Stimulated activated CD4-positive, alpha-beta T cell treated with anti-CD3 and anti-CD28 coated beads, Interleukin-12 subunit alpha, Interleukin-12 subunit beta, amount 100 ng/mL, for 24 hours (primary cell): Measurements from ENCODE around the gene CD300H.
A peak's percentile ranks its signal among the peaks of the same experiment; 100 is the strongest.

Experiments
- DNase-seq, 2 experiments: peaks; one replicate each; pipeline ENCODE4 v3.0.0-alpha.2; 2020; ENCODE audit warnings: low read depth in 2 of 2

Gene CD300H

DNA sequence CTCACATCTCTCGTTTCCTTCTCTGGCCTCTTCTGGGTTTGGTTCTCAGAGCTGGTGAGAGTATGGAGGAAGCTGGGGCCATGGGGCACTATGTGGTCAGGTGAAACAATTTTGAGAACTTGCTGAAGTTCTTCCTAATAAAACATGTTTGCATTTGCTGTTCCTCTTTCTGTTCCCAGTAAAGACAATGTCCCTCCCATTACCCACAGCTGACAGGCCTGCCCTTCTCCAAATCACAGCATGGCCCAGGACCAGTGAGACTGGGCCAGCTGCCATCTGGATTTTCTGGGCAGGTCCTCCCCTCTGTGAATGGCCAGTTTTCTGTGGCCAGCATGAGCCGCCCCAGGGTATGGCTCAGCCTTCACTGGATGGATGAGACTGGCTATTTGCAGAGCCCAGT is at the start of gene CD300H:
CD300H (minus strand) TSS at position 113 of the 400 bp plus-strand sequence.
- no peak for DNase-seq

DNA sequence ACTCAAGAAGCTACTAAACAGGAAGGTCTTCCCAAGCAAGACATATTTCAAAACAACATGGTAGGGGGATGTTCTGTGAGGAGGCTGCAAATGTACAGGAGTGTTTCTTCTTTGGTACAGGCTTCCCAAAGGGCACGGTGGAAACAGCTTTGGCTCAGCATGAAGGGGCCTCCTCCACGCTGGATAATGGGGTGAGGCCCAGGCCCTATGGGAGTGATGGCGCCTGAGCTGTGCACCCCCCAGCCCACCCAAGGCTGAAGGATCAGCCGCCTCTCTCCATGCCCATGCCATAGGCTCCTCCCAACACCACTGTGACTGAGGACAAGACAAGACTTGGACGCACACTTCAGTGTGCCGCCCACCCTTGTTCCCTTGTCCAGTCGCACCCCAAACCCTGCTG is 49.4 kb upstream of the CD300H start:
- DNase-seq: no peak

DNA sequence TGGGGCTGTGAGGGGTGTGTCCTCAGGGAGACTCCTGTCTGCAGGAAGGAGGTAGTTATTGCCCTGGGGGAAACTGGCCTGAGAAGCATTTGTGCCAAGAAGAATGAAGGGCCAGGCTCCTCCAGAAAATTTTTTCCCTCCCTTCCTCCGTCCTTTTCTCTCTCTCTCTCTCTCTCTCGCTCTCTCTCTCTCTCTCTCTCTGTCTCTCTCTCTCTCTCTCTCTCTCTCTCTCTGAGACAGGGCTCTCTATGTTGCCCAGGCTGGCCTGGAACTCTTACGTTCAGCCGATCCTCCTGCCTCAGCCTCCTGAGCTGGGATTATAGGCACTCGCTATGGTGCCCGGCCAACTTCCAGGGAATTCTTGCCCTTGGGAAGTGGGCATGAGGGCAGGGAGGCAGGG is 44.7 kb upstream of the CD300H start:
- no peak for DNase-seq

DNA sequence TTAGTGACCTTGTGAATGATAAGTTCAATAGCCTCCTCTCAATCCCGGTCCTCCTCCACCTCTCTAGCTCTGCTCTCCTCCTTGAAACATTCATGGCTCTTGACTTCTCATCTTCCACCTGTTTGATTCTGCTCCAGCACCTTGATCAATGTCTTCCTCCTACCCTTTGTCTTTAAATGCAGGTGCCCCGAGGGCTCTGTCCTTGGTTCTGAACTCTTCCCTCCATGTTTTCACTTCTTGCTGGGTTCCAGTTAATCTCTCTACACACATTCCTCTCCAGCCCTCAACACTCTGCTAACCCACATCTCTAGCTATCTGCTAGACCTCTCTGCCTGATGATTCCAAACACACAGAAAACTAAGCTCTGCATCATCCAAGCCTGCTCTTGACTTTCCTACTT is 42.8 kb upstream of the CD300H start:
- no peak for DNase-seq

DNA sequence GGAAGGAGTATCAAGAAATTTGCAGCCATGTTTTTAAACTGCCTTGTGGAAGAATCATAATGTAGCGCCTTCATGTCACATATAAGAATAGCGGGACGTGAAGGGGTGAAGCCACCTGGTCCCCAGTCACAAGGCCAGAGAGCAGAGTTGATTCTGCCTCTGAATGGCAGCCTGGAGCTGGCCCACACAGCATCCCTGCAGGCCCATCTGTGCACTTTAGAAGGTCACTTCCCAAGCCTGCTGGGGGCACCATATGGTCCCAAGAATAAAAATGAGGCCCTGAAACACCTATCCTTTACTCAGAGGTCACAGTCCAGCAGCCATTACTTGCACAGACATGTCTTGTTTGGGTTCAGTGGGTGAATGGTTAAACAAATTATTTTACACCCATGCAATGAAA is 41.2 kb upstream of the CD300H start:
- no peak for DNase-seq

DNA sequence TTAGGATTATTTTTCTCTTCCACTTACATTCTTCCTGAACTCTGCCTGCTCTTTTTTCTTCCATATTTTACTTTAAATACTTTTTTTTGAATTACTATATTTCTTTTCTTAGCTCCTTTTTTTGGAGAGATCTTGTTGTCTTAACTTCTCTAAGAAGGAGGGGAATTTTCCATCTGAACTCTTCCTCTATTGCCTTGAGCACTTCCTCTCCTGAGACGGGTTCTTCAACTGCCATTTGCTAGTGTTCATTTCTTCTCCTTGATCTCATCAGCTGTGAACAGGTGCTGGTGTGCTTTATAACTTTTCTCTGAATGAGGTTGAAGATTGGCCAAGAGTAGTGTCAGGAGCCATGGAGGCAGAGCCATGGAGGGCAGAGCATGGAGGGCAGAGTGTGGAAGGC is 39.9 kb upstream of the CD300H start:
- no peak for DNase-seq

DNA sequence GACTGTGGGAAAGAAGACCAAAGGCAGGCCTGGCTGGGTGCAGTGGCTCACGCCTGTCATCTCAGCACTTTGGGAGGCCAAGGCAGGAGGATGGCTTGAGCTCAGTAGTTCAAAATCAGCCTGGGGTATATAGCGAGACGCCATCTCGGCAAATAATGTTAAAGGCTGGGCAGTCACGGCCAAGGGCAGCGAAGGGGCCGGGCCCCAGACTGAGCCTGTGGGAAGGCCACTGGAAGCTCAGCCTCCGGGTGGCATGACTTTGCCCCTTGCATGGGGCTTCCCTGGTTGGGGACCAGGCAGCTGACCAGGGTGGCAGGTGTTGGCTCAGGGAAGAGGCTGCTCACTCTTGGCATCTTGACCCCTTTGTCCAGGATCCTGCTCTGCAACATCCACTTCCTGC is 38.7 kb upstream of the CD300H start:
- DNase-seq: no peak

DNA sequence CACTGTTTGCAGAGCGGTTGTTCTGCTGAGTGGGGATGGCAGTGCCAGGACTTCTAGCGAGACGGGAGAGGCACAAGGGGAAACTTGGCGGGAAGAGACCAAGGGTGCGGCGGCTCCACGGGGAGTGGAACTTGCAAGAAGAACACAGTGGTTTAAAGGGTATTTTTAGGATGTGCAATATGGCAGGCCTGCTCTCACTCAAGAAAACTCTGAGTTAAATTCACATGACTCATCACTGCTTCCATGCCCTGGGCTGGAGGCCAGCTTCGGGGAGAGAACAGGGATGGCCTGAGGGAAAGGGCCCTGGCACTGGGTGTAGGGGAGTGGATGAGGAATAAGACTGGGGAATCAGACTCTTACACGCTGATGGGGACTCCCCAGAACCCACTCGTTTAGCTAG is 38.1 kb upstream of the CD300H start:
- no peak for DNase-seq

DNA sequence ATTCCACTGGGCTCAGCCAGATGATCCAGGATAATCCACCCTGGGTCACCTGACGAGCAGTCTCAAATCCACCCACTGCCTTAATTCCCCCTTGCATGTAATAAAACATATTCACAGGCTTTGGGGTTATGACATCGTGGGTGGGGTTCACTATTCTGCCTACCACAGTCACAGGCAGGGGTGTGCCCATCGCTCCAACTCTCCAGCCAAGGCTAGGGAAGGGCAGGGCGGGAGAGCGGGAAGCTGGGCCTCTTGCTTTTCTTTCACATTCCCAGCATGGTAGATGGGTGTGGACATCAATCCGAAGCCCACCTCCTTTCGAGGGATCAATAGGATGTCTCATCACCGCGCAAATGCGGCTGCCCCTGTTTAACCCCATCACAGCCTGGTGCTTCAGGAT is 37.5 kb upstream of the CD300H start:
- DNase-seq: no peak

DNA sequence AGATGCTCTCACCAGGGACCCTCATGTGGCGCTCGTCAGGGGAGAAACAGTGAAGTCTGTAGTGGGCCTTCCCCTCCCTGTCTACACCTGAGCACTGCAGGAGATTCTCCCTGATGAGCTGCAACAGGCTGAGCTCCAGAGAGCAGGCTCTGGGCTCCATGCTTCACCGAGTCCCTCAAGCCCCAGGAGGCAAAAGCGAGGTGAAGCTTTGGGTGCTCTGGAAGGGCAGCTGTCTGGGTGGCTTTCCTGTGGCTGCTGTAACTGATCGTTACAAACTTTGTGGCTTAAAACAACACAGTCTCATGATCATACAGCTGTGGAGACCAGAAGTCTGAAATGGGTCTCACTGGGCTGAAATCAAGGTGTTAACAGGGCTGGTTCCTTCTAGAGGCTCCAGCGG is 36.9 kb upstream of the CD300H start:
- DNase-seq: no peak

DNA sequence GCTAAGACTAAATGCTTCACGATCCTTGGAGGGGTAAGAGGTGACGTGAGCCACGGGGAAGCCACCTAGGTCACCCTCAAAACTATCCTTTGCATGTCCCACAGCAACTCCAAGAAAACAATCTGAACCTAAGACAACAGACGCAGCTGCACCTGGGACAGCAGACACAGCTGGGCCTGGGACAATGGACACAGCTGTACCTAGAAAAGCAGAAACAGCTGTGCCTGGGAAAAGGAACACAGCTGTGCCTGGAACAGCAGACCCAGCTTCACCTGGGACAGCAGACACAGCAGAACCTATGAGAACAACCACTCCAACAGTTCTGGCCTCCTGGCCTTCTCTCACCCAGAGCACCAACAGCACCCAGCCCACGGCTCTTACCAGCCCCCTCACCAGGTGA is 36.4 kb upstream of the CD300H start:
- no peak for DNase-seq

DNA sequence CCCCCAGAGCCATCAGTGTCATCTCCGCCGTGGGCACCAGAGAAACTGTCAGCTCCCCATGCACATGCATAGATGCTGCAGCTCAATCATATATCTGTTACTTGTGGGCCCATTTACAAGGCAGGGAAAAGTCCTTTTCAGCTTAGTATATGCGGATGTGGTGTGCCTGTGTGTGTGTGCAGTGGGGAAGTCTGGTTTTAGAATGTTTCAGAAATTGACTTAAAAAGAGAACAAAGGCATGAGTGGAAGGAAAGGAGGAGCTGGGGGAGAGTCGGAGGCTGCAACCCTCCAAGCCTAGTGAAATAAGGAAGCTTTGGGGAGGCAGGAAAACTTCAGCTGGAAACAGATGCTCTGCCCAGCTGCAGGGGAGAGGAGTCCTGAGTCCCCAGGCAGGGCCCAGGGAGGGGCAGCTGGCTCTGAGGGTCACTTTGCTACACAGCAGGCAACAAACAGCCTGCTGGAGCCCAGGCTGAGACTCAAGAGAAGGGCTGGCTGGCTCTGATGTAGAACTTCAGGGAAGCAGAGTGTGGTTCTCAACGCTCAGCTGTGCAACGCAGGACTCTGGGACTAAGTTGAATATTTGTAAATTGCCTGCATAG is 35.8 kb upstream of the CD300H start:
- DNase-seq: no peak

DNA sequence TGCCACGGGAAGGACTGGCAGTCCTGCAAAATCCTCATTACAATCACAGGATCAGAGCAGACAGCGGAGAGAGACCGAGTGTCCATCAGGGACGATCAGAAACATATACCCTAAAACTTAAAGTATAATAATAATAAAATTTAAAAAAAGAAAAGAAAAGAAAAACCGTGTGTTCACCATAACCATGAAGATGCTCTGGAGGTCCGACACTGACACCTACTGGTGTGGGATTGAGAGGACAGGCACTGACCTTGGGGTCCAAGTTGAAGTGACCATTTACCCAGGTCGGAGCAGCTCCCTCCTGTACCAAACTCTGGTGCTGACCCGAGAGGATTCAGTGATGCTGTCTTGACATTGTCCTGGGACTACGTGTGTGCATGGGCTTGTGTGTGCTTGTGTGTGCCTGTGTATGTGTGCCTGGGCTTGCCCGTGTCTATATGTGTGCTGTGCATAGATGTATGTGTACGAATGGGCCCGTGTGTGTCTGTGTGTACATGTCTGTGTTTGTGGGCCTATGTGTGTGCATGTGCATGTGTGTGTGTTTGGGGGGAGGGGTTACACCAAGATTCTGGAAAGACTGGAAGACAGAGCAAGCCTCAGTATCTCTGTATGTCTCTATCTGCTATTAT is 34.7 kb upstream of the CD300H start:
- peak in 1 of 2 experiments; percentile 20 for DNase-seq

DNA sequence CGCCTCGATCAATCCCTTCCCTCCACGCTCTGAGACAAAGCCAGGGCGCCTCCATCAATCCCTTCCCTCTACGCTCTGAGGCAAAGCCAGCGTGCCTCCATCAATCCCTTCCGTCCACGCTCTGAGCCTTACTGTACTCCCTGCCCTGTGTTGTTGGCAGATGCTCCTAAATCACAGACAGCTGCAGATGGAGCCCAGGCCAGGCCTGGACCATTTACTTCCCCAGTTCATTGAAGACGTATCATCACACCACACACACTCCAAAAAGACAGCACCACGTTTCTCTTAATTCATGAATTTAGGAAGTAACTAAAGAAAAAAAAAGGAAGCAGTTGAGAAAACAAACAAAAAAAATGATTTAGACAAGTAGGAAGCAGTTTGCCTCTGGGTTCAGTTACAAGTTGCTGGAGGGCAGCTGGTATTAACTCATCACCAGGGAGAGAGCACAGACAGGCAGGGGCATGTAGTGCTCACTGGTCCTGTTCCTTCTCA is 32.2 kb upstream of the CD300H start:
- no peak for DNase-seq

DNA sequence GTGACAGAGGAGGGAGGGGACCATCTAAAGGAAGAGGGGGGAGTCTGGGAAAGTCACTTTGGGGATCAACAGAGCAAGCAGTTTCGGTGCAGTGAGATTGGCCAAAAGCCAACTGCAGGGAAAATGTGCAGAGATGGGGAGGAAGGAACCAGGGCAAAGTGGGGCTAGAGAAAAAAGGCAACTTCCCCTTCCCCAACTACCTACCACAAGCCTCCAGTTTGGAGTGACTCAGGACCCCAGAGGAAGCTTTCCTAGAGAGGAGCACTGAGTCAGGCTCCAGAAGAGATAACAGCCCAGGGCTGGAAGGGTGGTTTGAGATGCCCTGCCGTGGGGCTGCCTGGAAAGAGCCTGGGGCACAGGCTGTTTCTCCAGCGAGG is 31.7 kb upstream of the CD300H start:
- no peak for DNase-seq

DNA sequence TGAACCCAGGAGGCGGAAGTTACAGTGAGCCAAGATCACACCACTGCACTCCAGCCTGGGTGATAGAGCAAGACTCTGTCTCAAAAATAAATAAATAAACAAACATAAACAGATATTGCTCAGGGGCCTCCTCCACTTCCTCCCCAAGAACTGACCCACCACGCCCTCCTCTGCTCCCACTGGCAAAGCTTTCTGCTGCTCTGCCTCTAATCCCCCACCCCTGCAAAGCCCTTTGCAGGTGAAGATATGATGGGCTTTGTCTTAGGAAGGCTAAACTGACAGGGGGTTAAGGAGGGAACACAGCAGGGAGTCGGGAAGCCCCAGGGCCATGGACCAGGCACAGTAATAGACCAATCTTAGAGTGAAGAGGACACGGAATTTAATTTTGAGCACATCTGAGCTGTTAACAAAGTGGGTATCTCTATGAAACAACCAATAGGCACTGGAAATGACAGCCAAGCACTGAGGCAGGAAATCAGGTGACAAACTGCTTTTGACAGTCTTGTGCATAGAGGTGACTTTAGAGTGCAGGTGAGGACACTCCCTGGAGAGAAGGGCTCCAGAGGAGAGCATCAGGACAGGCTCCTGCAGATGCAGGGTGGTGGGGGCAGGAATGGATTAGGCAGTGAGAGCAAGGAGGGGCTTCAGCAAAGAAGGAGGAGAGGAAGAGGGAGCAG is 31.2 kb upstream of the CD300H start:
- DNase-seq: no peak

DNA sequence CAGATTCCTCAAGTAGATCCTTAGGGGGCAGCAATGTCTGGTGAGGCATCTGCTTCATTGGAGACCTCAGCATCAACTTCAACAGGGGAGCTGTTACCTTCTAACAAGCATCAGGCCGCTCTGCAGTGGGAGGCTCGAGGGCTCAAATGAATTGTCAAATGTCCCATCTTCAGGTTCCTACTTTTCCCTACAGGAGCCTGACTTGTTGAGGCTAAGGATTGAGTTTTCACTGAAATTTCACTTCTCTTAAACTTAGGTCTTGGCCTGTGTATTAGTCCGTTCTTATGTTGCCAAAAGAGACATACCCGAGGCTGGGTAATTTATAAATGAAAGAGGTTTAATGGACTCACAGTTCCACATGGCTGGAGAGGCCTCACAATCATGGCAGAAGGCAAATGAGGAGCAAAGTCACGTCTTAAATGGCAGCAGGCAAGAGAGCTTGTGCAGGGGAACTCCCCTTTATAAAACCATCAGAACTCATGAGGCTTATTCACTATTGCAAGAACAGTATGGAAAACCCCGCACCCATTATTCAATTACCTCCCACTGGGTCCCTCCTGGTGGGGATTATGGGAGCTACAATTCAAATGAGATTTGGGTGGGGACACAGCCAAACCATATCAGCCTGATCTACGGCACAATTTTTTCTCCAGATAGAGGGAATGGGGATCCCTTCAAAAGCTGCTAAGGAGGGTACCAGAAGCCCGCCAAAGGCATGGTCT is 29.9 kb upstream of the CD300H start:
- no peak for DNase-seq

DNA sequence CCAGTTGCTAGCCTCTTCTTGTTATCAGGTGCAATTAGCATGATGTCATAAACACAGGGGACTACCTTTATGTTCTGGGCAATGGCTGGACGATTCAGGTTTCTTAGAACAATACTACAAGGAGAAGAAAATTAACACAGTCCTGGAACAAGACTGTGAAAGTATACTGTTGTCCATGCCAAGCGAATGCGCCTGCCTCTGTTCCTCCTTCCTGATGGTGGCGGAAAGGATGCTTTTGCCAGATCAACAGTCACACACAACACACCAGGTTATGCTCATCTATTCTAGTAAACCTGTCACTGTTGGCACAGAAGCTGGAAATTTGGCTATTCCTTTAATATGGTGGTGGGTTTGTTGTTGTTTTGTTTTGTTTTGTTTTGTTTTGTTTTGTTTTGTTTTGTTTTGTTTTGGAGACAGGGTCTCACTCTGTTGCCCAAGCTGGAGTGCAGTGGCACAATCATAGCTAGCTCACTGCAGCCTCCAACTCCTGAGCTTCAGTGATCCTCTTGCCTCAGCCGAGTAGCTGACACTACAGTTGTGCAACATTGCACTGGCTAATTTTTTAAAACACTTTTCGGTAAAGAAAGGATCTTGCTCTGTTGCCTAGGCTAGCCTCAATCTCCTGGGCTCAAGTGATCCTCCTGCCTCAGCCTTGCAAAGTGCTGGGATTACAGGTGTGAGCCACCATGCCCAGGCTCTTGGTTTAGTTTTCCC is 27.9 kb upstream of the CD300H start:
- no peak for DNase-seq

DNA sequence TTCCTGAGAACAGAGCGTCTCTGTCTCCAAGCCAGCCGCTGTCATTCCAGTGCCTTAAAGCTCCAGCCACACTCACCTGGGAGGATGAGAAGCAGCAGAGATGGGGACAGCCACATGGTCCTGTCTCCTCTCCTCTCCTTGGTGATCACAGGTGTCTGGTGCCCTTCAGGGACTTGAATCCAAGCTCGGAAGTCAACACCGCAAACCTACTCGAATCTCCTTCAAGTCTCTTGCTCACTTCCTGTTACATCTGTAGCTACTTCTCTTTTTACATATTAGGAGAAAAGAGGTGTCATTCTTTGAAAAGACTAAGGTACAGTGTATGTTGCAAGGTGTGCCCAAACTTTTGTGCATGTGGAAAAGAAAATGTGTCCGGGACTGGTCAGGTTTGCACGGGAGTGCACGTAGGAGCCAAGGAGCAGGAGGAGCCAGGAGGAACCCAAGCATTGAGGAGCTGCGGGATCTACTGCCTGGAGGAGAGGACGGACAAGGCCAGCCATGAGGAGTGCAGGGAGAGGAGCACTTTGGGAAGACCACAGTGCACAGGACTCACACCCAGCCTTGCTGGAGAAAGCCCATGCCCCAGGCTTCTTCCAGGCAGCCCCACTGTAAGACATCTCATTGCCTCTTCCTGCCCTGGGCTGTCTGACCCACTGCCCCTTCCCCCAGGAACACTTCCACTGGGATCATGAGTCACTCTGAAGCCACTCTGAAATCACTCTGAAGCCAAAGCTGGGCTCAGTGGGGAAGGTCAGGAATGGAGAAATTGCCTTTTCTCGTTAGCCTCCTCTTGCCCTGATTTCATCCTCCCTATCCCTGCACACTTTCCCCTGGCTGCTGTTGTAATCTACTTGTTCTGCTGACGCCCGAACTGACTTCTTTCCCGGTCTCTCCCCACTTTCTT is 25.0 kb upstream of the CD300H start, which contains the start of gene CD300LD:
CD300LD (minus strand) TSS at position 197 of the 904 bp plus-strand sequence; CDS start at position 116, 81 bp downstream.
- DNase-seq: no peak

DNA sequence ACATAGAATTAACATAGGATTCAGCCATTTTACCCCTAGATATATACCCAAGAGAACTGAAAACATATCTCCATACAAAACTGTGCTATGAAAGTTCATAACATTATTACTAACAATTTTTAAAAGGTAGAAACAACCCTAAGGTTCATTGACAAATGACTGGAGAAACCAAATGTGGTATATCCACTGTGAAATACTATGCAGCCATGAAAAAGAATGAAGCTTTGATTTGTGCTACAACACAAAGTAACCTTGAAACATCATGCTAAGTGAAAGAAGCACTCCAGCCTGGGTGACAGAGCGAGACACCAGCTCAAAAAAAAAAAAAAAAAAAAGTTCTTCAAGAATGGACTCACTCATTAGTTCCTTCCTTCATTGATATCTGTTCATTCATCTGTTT is 24.2 kb upstream of the CD300H start:
- no peak for DNase-seq

DNA sequence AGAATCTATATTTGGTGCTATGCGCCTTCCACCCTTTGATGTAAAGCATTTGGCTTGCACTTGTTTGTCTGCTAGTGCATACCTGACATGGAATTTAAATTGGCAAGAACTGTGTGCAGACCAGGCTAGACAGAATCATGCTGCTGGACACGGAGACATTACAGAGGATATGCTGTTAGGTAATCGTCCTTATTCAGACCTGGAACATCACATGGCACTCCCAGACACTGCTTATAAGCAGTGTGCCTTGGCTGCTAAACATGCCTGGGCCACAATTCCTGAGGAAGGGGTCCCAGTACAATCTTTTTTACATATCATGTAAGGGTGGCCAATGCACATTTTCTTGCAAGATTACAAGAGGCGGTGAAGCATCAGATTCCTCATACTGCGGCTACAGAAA is 18.4 kb upstream of the CD300H start:
- no peak for DNase-seq
